ENCODE data around the gene PTRHD1.

PTRHD1 gene

DNA sequence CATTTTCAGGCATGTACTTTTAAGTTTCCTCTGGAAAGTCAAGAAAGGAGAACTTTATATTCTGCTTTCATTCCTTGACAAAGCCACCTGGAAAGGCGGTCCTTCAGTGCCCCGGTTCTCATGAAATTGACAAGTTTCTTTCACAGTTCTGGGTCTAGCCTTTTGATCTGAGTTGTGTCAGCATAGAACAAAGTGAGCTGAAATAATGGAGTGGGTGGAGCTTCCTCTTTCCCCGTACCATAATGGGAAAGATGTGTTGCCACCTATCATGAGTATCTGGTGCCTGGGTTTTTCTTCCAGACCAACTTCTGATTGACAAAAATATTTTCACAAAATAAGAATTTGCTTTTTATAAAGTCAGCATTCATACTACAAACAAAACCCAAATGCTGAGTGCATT, 49.3 kb downstream of the PTRHD1 start:
- FAIRE-seq, result no peak
- DNase-seq (ENCODE audit: insufficient read length), result no peak
- TF ChIP-seq POLR2AphosphoS5 (IDR thresholded peaks at IDR 0.05; ENCODE audit: low read depth, low read length), result no peak

DNA sequence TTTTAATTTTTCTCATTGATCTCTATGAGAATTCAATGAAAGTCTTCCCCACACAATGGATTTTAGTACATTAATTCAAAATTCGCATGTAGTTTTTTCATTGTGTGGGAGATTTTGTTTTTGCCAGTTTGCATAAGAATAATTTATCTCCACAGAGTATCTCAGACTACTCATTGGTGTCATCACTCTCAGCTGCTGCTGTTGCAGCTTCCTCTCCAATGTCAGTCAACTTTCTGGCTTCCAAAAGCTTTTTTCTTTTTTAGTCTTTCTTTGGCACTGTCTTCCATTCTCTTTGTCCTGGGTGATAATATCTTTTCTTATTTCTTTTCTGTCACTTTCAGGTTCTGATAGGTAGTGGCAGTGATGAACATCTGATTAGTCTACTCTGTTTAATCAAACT, 50.5 kb downstream of the PTRHD1 start:
- DNase-seq (ENCODE audit: insufficient read length) (no peak), FAIRE-seq (no peak)
- TF ChIP-seq POLR2A (IDR thresholded peaks at IDR 0.05; ENCODE audit: low read depth, low read length) (no peak), POLR2AphosphoS5 (IDR thresholded peaks at IDR 0.05; ENCODE audit: low read depth, low read length) (no peak), TAF1 (IDR thresholded peaks at IDR 0.05; ENCODE audit: borderline replicate concordance, low read depth, low read length) (no peak)

DNA sequence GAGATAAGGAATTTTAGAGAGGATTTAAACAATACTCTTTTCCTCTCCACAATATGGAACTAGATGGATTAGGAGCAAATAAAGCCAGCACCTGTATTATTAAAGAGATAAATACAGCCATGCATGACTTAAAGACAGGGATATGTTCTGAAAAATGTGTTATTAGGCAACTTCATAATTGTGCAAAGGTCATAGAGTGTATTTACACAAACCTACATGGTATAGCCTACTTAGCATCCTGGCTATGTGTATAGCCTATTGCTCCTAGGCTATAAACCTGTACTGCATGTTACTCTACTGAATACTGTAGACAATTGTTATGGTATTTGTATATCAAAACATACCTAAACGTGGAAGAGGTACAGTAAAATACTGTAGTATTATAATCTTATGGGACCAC, 53.0 kb downstream of the PTRHD1 start:
- TF ChIP-seq TAF1 (IDR thresholded peaks at IDR 0.05; ENCODE audit: borderline replicate concordance, low read depth, low read length), result no peak
- DNase-seq (ENCODE audit: insufficient read length), result no peak
- no peak for FAIRE-seq
